Esophagus squamous epithelium (tissue), 4 donors: ENCODE data around the gene CHRNA4.

Experiments used
- POLR2A ChIP-seq, 4 donors: fragments of 450-650 bp; IDR thresholded peaks; one replicate each; pipeline ENCODE4 v1.6.1; 2017; ENCODE audit warnings: antibody characterized with exemption in 4 of 4, mild to moderate bottlenecking in 4 of 4, moderate library complexity in 3 of 4
- TF ChIP-seq, protein P1 (sequence below), 6 experiments: fragments of 450-650 bp in 4 of 6; fragments of 200-600 bp in 2 of 6; sonication (generic) in 2 of 6; IDR thresholded peaks; one replicate each; pipeline ENCODE4 v1.5.1; 2016 to 2019; ENCODE audit warnings: antibody characterized with exemption in 6 of 6, mild to moderate bottlenecking in 4 of 6, moderate library complexity in 4 of 6

DNA sequence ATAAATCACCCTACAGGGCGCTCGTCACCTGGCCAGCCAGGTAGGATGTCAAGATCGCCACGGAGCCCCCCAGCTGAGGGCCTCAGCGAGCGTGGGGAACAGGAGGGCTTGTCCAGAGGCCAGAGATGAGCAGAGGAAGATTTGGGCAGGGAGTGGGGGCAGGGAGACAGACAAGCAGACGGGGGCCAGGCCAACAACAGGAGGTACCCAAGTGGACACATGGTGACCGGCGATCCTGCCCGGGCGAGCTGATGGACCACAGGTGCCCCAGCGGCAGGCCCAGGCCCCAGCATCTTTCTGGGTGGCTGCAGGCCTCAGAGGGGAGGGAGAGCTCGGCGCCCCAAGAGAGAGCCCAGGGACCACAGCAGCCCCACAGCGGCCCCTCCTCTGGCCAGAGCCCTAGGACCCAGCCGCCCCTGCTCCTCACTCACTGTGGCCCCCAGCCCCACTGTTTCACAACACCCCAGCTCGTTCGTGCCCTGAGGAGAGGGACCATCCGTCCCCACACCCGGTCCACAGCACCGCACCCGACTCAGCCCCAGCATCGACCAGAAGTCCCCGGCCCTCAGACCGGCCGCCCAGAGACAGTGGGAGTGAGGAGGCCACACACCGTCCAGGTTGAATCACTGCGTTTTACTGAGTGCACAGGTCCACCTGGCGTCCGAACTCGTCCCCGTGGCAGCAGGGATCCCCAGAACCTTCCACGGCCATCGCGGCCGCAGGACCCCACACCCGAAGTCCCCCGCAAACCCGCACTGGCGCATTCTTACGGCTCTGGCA lies 38.6 kb upstream of the CHRNA4 start:
- TF ChIP-seq, protein P1, sequence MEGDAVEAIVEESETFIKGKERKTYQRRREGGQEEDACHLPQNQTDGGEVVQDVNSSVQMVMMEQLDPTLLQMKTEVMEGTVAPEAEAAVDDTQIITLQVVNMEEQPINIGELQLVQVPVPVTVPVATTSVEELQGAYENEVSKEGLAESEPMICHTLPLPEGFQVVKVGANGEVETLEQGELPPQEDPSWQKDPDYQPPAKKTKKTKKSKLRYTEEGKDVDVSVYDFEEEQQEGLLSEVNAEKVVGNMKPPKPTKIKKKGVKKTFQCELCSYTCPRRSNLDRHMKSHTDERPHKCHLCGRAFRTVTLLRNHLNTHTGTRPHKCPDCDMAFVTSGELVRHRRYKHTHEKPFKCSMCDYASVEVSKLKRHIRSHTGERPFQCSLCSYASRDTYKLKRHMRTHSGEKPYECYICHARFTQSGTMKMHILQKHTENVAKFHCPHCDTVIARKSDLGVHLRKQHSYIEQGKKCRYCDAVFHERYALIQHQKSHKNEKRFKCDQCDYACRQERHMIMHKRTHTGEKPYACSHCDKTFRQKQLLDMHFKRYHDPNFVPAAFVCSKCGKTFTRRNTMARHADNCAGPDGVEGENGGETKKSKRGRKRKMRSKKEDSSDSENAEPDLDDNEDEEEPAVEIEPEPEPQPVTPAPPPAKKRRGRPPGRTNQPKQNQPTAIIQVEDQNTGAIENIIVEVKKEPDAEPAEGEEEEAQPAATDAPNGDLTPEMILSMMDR (IDR thresholded peaks at IDR 0.05): no peak
- TF ChIP-seq POLR2A (IDR thresholded peaks at IDR 0.05): no peak
